ENCODE data around the gene SH3PXD2A.

SH3PXD2A gene

GRCh38 chr10:103571656-103571975 is 283.8 kb downstream of the SH3PXD2A start:
- DNase-seq, result no peak

DNA sequence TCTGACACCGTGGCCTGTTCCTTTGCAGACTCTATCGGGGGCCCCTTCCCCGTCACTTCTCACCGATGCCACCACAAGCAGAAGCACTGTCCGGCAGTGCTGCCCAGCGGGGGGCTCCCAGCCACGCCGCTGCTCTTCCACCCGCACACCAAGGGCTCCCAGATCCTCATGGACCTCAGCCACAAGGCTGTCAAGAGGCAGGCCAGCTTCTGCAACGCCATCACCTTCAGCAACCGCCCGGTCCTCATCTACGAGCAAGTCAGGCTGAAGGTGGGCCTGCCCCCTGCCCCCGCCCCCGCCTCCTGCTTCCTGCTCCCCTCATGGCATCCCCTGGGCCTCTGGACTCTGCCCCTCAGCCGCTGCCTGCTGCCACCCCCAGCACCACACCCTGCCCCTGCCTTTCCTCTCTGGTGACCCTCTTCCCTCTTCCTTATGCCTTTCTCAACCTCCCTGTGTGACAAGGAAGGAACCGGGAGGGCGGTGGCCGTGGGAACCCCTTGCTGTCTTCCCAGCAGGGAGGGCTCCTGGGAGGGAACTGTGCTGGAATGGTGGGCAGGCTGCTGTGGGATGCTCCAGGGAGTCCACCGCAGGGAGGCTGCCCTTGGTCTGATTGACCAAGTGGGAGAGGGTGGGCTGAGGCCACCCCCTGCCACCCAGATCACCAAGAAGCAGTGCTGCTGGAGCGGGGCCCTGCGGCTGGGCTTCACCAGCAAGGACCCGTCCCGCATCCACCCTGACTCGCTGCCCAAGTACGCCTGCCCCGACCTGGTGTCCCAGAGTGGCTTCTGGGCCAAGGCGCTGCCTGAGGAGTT is 284.3 kb downstream of the SH3PXD2A start:
- DNase-seq, result no peak

- no peak for DNase-seq
These were observed 285.5 kb downstream of the SH3PXD2A start for GRCh38 chr10:103569896-103570295.

GRCh38 chr10:103568505-103568904 is 286.9 kb downstream of the SH3PXD2A start:
- no peak for DNase-seq

DNA sequence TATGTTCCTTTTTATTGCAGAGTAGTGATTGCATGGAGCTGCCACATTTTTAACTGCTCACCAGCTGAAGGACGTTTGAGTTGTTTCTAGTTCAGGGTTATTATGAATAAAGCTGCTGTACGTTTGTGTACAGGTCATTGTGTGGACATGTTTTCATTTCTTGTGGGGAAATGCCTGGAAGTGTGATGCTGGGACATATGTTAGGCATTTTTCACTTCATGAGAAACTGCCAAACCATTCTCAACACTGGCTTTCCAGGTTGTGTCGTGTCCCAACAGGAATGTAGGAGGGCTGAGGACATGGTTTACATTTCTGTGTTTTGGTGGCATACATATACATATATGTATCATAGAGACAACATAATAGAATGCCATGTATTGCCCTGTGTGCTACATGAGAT is 288.8 kb downstream of the SH3PXD2A start:
- no peak for DNase-seq

GRCh38 chr10:103564776-103565520 is 290.4 kb downstream of the SH3PXD2A start:
- DNase-seq, result no peak

- DNase-seq, result no peak
These were observed 291.3 kb downstream of the SH3PXD2A start for GRCh38 chr10:103564116-103564501.

GRCh38 chr10:103563231-103564115 is 291.9 kb downstream of the SH3PXD2A start:
- DNase-seq, result no peak

DNA sequence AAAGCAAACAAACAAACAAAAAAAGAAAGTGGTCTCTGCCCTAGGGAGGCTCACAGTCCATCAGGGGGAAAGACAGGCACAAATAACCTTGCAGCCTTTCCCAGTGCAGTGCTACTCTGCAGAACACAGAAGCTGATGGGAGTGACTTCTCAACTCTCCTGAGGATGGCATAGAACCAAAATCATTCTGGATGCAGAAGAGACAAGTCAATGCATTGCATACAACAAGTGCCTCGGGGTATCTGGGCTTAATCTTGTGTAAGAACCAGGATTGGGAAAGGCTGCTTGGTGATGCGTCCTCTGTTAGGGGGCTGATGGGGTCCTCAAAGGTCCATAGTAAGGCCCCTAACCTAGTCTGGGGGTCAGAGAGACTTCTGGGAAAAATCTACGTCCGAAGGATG is 293.0 kb downstream of the SH3PXD2A start:
- no peak for DNase-seq

- DNase-seq, result no peak
These were observed 294.5 kb downstream of the SH3PXD2A start for GRCh38 chr10:103560886-103561285.

- DNase-seq, result no peak
These were observed 295.6 kb downstream of the SH3PXD2A start for GRCh38 chr10:103559776-103560175.

- no peak for DNase-seq
These were observed 296.5 kb downstream of the SH3PXD2A start for GRCh38 chr10:103558911-103559310.

DNA sequence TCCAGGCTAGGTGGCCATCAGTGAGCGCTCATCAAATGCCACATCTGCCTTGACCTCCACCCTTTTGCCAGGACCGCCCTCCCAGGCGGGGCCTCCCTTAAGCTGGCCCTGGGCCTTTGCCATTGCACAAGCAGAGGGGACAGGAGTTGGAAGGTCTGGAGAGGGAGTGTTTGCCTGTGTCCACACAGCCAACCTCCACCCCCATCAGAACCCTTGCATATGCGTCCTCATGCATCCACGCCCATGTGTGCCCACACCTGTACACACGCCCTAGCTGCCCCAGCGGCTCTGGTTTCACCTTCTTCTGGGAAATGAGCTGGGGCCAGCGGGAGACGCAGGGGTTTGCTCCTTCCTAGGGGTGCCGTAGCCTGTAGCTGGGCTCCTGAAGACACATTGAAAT is 297.9 kb downstream of the SH3PXD2A start:
- no peak for DNase-seq

GRCh38 chr10:103556383-103557007 is 298.9 kb downstream of the SH3PXD2A start:
- DNase-seq, result no peak

DNA sequence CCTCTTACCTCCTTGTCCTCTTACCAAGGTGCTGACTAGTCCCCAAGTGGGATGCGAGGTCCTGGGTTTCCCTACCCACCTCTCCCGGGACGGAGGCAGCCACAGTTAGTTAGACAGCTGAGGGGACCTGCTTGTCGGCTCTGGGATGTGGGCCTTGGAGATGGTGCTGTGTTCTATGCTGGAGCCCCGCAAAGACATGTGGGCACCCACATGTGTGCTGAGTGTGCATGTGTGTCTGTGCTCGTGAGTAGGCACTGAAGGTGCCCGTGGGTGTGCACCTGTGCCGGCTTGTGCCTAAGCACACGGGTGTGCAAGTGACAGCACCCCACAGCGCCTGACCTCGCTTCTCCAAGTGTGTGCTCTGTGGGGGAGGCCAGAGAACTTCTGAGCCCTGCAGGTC is 299.7 kb downstream of the SH3PXD2A start:
- no peak for DNase-seq

DNA sequence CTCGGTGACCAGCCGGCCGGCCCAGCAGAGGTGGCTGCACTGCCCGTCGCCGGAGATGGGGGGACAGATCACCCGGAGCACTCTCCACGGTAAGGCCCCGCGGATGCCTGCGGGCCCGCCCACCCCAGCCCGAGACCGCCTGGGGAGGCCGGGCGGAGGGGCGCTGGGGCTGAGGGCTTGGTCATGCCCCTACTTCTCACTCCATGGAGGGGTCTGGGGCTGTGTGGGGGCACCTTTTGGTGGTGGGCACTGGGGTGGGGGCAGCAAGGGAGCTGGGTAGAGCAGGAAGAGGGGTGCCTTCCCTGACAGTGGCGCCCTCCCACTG is 300.1 kb downstream of the SH3PXD2A start:
- no peak for DNase-seq

- DNase-seq, result peak; percentile 23
These were observed 300.7 kb downstream of the SH3PXD2A start for GRCh38 chr10:103554488-103555324.

DNA sequence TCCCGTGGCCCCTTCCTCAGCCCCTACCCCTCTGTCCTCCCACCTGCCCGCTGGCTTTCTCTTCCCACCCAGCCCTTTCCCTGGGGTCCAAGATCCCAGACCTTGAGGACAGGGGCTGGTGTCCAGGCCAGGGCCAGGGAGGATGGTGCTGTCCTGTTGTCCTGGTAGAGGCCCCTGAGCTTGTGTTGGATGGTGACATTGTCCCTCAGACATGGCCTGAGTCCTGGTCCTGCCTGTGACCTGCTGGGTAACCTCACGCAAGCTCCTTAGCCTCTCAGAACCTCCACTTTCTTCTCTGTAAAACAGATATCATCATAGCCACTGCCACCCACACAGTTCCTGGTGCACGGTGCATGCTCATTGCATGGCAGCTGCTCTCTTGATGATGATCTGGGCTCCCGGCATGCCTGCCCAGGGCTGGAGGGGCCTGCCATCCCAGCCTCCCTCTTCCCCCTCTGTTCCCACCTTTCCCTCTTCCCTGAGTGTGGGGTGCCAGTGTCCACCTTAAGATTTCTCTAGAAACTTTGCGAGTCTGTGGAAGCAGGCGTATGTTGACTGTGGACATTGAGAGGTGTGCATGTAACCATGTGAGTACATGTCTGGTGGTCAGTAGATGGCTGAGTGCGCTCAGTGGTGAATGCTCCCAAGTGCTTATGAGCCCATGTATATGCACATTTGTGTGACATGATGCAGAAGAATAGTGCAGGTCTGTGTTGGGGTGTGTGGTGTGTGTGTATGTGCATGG is 301.5 kb downstream of the SH3PXD2A start:
- no peak for DNase-seq

DNA sequence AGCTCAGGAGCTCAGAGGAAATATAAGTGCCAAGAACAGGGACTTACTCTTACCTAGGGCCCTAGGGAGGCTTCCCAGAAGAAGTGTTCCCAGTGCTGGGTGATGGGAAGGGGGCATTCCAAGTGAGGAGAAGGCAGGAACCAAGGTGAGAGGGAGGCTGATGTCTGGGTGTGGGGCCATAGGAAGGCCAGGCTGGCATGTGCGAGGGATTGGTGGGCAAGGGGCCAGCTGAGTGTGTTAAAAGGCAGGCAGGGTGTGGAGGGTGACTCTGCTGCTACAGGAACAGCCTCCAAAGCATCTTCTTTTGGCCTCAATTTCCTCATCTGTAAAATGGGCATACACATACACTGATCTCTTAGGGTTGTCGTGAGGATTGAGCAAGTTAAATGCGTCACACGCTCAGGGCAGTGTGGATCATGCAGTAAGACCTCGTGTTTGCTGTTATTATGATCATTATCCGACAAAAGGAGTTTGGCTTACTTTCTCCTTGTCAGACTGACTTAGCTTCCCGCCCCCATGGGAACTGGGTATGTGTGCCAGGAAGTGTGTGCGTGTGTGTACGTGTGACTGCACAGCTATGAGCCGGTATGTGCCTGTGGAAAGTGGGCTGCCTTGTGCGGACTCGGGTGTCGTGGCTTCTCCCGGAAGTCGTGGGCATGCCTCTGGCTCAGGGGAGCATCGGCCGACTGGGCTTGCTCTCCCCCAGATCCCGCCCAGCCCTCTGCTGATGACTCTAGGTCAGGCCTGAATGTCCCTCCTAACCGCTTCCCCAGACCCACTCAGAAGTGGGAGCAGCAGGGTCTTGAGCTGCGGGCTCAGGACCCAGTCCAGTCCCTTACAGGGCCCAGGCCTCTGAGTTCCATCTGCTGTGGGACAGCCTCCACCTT is 302.3 kb downstream of the SH3PXD2A start:
- no peak for DNase-seq
